H7 (cell line): ENCODE data around the gene SRMS. TPM values are rescaled to one million over a fixed set of nuclear protein-coding genes. Genes with fewer than 3 reads are reported as not detected.
A peak's percentile ranks its signal among the peaks of the same experiment; 100 is the strongest.

Source experiments
- DNase-seq: peaks from one replicate; pipeline ENCODE4 v3.0.0; 2012
- H3K27me3 ChIP-seq: 2 replicates; pipeline ENCODE4 v1.6.0; 2011; ENCODE audit warnings: mild to moderate bottlenecking, low read length; ENCODE audit not compliant: control insufficient read depth, insufficient read depth
- H3K36me3 ChIP-seq: replicated peaks from 2 replicates; pipeline ENCODE4 v1.5.1; 2011; ENCODE audit warnings: low read length; ENCODE audit not compliant: control insufficient read depth, insufficient read depth
- H3K4me3 ChIP-seq: 2 replicates; pipeline ENCODE4 v1.5.1; 2011; ENCODE audit warnings: low read depth, mild to moderate bottlenecking, control low read depth, low read length, moderate library complexity; ENCODE audit not compliant: insufficient read depth
- total RNA-seq: library from RNA; depleted of rRNA; stranded (reverse); fragments of >200 nt; shearing (Covaris generic); gene quantifications from 2 replicates; pipeline ENCODE4 v1.2.3, GENCODE V29; 2014

SRMS gene
- total RNA-seq, 1 experiment from 2014 or later, result 0.21 TPM

DNA sequence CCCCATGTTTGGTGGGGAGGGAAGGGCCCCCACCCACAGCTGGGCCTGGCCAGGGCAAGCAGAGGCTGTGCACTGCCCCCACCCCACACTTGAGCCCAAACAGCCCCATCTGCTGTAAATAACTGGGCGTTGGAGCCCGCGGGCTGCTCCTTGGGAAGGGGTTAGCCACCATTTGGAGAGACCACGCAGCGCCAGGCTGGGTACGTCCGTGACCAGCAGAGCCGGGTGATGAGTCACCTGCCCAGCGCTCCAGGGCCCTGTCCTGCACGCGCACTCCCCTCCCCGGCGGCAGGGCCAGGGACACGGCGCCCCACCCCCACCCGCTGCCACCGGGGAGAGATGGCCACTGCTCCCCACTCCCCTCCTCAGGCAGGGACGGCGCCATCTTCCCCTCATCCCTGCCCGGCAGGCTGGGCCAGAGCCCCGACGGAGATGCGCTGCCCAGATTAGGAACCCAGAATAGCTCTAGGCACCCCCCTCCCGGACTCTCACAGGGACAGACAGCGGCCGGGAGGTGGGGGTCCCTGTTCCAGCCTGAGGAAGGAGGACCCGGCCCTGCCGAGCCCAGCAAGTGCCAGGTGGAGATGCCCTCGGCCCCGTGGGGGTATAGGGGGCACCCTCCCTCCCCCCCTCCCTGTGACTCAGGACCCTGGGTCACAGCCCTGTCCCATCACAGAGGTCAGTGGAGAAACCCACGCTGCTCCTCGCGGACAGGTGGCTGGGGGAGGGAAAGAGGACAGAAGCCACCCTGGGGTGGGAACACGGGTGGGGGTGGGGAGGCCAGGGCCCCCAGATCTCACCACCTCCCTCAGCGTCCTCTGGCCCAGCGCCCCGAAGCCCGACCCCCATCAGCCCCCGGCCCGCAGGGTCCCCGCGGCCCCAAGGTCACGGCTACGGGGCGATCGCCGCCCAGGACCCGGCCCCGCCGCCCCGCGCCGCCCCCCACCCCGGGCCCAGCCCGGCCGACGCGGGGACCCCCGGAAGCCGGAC lies 49.3 kb downstream of the SRMS start:
- Histone ChIP-seq H3K27me3 (peaks cover 34% of the 10 kb centered on the region), H3K36me3 (no peaks in the 10 kb centered on the region; the same call in 1 of the 2 replicates), H3K4me3 (peak overlapping the region; percentile 29)
- peak; percentile 89 for DNase-seq

DNA sequence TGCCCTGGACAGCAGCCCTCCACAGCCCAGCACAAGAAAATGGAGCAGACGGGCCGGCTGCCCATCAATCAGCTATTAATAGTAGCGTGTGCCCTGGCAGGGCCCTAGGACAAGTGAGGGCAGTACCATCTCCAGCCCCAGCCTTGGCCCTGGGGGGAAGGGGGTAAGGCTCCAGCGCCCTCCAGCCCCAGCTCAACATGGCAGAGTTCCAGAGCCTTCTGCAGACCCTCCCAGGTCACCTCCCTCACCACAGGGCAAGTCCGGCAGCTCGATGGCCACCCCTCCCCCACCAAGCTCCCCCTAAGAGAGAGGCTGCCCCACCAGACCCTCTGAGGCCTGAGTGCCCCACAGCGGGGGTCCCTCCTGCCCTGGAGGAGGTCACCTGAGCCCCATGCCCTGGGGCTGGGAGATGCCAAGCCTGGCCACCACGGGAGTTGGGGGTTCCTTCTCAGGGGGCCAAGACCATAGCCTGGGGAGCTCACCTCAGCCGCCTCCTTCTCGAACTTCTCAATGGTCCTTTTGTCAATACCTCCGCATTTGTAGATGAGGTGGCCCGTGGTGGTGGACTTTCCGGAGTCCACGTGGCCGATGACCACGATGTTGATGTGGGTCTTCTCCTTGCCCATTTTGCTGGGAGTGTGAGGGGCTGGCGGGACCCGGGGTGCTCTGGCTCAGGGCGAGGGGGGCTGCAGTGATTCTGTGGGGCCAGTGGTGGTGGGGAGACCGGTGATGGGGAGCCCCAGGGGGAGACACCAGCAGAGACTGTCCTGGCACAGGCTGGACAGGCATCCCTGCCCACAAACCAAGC lies 50.2 kb downstream of the SRMS start:
- Histone ChIP-seq H3K36me3 (no peaks in the 10 kb centered on the region; the same call in 1 of the 2 replicates), H3K27me3 (peaks cover 34% of the 10 kb centered on the region), H3K4me3 (peak overlapping the region; percentile 29)
- DNase-seq, result peak; percentile 64

DNA sequence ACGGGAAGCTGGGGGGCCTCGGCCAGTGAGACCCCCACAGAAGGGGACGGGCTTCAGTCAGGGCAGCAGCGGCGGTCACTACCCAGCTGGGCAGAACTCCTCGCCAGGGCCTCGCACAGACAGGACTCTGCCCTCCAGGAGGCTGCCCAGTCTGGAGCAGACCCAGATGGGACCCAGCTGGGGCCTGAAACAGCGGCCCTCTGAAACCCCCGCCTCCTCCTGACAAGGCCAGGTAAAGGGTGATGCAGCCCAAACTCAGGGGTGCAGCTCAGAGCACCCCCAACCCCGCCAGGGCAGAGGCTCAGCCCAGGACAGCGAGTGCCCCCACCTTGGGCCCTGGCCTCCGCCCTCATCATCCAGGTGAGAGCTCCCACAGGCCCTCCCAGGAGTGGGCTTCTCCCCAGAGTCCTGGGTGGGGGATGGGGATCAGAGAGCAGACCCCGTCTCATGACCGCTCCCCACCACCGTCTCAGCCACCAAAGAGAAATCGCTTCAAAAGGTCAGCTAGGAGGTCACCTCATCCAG lies 50.9 kb downstream of the SRMS start:
- DNase-seq, result peak; percentile 71
- H3K36me3 ChIP-seq, result no peaks in the 10 kb centered on the region; the same call in 1 of the 2 replicates
- H3K27me3 ChIP-seq, result peaks cover 34% of the 10 kb centered on the region
- no peak overlapping the region for H3K4me3 ChIP-seq

DNA sequence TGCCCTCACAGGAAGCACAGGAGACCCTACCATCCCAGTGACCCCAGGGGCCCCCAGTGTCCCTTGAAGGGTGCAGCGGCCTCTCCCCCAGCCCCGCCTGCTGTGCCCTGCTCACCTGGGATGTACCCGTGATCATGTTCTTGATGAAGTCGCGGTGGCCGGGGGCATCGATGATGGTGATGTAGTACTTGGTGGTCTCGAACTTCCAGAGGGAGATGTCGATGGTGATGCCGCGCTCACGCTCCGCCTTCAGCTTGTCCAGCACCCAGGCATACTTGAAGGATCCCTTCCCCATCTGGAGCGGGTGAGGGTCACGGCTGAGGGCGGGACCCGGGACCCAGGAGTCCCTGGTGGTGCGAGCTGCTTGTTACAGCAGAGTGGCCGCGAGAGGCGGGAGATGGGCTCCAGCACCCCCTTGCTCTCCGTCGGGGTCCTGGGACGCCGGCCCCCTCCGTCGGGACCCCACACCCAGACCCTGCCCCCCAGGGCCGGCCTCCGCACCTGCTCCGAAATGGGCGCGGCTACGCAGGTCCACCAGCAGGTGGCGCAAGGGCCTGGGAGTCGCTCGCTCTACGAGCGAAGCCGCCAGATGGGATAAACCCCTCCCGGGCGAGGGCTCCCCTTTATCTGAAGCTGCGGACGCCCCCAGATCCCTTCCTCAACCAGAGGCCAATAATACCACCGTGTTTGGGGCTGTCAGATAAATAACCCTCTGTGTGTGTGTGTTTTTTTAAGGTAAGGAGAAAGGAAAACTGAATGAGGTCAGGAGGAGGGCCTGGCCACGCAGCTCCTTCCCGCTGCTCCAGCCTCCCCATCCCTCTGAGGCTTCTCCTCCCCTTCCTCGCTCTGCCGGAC lies 51.6 kb downstream of the SRMS start:
- H3K36me3 ChIP-seq, result no peaks in the 10 kb centered on the region; the same call in 1 of the 2 replicates
- no peak overlapping the region for H3K4me3 ChIP-seq
- peak; percentile 97 for DNase-seq
- peaks cover 32% of the 10 kb centered on the region for H3K27me3 ChIP-seq

DNA sequence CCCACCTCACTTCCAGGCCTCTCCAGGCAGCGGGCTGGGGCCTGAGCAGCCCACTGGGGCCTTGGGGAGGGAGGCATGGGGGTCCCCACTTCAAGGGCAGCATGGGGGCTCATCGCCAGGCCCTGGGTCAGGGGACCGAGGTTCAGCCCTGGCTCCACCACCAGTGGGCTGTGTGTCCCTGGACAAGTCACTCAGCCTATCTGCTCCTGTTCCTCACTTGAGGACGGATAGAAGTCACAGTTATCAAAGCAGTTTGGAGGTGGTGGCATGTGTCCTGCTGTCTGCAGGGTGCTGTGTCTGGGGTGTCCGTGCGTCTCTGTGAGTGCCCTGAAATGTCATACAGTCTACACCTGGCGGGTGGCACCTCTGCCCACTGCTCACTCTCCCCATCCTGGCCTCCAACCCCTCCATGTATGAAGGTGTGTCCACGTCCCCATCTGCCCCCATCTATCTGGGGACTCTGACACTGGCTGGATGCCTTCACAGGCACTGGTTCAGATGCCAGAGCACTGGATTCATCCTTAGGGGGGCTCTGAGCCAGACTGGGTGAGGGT lies 52.3 kb downstream of the SRMS start:
- H3K36me3 ChIP-seq, result no peaks in the 10 kb centered on the region; the same call in 1 of the 2 replicates
- H3K4me3 ChIP-seq, result no peak overlapping the region
- no peak for DNase-seq
- H3K27me3 ChIP-seq, result peaks cover 31% of the 10 kb centered on the region

DNA sequence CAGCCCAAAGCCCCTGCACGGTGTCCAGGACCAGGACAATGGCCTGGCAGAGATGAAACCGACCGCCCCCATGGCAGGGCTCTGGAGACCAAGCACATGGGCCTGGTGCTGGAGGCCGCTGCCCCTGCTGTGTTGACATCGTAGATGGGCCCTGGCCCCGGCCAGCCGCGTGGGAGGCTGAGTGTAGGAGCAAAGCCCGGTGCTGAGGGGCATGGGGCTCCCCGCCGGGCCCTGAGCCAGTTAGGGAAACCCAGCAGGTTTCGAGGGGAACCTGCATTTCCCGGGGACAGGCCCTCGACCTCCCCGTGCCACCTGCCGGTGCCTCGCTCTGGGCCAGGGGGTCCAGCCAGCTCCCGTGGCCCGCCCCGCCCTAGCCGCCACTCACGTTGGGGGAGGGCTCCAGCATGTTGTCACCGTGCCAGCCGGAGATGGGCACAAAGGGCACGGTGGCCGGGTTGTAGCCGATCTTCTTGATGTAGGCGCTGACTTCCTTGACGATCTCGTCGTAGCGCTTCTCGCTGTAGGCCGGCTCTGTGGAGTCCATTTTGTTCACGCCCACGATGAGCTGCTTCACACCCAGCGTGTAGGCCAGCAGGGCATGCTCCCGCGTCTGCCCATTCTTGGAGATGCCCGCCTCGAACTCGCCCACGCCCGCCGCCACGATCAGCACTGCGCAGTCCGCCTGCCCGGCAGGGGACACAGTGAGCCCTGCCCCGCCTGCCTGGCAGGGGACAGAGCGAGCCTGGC lies 53.0 kb downstream of the SRMS start:
- Histone ChIP-seq H3K27me3 (peaks cover 25% of the 10 kb centered on the region), H3K4me3 (no peak overlapping the region), H3K36me3 (no peaks in the 10 kb centered on the region; the same call in 1 of the 2 replicates)
- peak; percentile 50 for DNase-seq

DNA sequence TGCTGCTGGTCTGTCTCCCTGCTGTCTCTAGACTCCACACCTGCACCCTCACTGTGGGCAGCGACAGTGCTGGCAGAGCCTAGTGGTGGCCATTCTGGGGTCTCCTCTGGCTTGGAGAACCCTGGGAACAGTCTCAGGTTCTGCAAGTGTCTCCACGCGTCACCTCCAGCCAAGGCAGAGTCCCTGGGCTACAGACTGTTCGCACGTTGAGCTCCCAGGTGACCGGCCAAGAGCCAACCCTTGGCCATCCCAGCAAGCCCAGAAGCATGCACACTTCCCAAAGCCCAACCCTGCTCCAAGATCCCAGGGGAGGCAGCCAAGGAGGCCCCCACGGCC lies 53.5 kb downstream of the SRMS start:
- no peaks in the 10 kb centered on the region; the same call in 1 of the 2 replicates for H3K36me3 ChIP-seq
- H3K4me3 ChIP-seq, result no peak overlapping the region
- no peak for DNase-seq
- H3K27me3 ChIP-seq, result peaks cover 21% of the 10 kb centered on the region

DNA sequence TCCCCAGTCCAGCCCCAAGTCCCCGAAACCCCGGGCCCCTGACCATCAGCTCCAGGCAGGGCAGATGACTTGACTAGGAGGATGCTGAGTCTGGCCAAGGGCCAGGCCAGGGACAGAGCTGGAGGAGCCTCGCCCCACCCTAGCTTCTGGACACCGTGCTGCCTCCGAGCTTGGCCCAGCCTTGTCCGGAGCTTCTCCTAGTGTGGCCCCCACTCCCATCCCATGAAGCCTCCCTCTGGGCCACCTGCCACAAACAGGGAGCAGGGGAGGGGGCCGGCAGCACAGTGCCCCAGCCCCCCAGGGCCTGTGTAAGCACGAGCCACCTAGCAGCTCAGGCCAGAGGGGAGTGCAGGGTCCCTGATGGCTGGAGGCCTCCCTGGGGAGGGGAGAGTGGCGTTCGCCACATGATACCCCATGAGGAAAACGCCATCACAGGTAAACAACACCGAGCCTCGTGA lies 54.0 kb downstream of the SRMS start:
- H3K36me3 ChIP-seq, result no peaks in the 10 kb centered on the region; the same call in 1 of the 2 replicates
- H3K4me3 ChIP-seq, result no peak overlapping the region
- H3K27me3 ChIP-seq, result peaks cover 24% of the 10 kb centered on the region
- DNase-seq, result no peak

DNA sequence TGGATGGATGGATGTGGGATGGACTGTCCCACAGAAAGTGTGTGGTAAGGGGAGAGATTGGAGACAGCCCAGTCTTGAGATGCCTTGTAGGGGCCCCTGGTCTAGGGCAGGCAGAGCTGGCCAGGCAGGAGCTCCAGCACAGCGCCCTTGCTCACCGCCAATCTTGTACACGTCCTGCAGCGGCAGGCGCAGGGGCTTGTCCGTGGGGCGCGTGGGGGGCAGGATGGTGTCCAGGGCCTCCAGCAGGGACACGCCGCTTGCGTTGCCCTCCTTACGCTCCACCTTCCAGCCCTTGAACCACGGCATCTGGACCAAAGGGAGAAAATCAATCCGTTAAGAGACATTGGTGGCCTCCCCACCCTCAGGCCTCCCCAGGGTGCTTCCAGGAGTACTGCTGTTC lies 54.6 kb downstream of the SRMS start:
- no peak overlapping the region for H3K4me3 ChIP-seq
- peaks cover 22% of the 10 kb centered on the region for H3K27me3 ChIP-seq
- no peaks in the 10 kb centered on the region; the same call in 1 of the 2 replicates for H3K36me3 ChIP-seq
- no peak for DNase-seq

DNA sequence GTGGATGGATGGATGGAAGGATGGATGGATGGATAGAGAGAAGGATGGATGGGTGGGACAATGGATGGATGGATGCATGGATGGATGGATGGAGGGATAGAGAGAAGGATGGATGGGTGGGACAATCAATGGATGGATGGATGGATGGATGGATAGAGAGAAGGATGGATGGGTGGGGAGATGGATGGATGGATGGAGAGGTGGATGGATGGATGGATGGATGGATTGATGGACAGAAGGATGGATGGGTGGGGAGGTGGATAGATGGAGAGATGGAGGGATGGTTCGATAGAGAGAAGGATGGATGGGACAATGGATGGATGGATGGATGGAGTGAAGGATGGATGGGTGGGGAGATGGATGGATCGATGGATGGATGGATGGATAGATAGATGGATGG lies 55.0 kb downstream of the SRMS start:
- H3K27me3 ChIP-seq, result peaks cover 22% of the 10 kb centered on the region
- H3K4me3 ChIP-seq, result no peak overlapping the region

DNA sequence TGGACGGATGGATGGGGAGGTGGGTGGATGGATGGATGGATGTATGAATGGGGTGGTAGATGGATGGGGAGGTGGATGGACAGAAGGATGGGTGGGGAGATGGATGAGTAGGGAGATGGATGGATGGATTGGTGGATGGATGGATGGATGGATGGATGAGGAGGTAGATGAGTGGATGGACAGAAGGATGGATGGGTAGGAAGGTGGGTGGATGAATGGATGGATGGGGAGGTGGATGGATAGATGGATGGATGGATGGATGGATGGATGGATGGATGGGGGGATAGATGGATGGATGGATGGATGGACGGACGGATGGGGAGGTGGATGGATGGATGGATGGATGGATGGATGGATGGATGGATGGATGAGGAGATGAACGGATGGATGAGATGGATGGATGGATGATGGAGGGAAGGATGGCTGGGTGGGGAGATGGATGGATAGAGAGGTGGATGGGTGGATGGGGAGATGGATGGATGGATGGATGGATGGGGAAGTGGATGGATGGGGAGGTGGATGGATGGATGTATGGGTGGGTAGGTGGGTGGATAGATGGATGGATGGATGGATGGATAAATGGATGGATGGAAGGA lies 55.8 kb downstream of the SRMS start:
- no peak for DNase-seq
- H3K27me3 ChIP-seq, result peaks cover 22% of the 10 kb centered on the region
- no peak overlapping the region for H3K4me3 ChIP-seq
- H3K36me3 ChIP-seq, result no peaks in the 10 kb centered on the region; the same call in 1 of the 2 replicates

More for the DNA sequence above, 55.0 kb downstream of the SRMS start:
- DNase-seq, result no peak
- H3K36me3 ChIP-seq, result no peaks in the 10 kb centered on the region; the same call in 1 of the 2 replicates

DNA sequence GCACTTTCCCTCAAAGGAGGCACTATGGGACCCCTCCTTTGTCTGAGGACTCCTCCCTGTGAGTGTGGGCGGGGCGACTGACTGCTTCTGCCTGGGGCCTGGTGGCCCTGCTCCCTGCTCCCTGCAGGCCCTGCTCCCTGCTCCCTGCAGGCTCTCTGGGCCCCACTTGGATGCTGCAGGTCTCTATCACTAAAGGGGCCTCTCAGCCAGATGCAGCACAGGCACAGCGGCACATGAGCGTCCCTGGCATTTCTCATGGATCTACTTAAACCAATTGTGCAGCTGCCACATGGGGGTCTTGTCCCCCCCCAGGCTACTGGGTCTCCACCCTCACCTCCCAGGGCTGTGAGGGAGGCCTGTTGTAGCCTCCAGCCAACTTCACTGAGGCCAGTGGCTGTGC lies 56.5 kb downstream of the SRMS start:
- no peaks in the 10 kb centered on the region; the same call in 1 of the 2 replicates for H3K36me3 ChIP-seq
- H3K4me3 ChIP-seq, result no peak overlapping the region
- H3K27me3 ChIP-seq, result peaks cover 17% of the 10 kb centered on the region
- DNase-seq, result no peak
